GM12874 (cell line): ENCODE data around the gene AP2S1.

Experiments used
- TF ChIP-seq, protein P1 (sequence below): IDR thresholded peaks from 2 replicates; pipeline ENCODE4 v1.5.1; 2011; ENCODE audit warnings: low read depth, mild to moderate bottlenecking, control low read depth, low read length, moderate library complexity; ENCODE audit not compliant: insufficient read depth

AP2S1 gene

DNA sequence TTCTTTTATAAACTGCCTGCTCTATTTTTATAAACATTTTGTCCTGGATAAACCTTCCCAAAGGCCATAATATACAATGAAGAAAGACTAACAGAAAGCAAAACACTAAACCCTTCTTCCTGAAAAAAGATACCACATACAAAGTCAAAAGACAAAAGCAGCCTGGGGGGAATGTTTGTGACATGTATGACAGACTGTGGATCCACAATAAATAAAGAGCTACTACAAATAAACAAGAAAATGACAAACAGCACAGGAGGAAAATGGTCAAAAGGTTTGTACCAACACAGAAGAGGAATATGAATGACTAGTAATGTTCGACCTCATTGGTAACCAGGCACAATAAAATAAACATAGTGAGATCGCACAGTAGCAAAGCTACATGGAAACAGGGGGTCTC is 19.8 kb downstream of the AP2S1 start:
- TF ChIP-seq, protein P1, sequence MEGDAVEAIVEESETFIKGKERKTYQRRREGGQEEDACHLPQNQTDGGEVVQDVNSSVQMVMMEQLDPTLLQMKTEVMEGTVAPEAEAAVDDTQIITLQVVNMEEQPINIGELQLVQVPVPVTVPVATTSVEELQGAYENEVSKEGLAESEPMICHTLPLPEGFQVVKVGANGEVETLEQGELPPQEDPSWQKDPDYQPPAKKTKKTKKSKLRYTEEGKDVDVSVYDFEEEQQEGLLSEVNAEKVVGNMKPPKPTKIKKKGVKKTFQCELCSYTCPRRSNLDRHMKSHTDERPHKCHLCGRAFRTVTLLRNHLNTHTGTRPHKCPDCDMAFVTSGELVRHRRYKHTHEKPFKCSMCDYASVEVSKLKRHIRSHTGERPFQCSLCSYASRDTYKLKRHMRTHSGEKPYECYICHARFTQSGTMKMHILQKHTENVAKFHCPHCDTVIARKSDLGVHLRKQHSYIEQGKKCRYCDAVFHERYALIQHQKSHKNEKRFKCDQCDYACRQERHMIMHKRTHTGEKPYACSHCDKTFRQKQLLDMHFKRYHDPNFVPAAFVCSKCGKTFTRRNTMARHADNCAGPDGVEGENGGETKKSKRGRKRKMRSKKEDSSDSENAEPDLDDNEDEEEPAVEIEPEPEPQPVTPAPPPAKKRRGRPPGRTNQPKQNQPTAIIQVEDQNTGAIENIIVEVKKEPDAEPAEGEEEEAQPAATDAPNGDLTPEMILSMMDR = no peak

DNA sequence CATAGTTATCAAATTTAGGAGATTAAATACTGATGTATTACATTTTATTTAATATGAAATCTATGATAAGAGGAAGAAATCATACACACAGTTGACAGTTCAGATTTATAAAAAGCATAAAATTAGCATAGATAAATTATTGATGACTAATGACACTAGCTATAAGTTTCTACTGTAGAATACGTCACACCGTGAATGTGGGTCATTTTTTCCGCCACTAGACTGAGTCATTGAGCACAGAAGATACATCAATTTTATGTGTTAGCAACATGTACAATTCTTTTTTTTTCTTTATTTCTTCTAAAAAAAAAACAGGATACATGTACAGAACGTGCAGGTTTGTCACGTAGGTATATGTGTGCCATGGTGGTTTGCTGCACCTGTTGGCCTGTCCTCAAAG is 22.2 kb downstream of the AP2S1 start:
- TF ChIP-seq, protein P1 = no peak

DNA sequence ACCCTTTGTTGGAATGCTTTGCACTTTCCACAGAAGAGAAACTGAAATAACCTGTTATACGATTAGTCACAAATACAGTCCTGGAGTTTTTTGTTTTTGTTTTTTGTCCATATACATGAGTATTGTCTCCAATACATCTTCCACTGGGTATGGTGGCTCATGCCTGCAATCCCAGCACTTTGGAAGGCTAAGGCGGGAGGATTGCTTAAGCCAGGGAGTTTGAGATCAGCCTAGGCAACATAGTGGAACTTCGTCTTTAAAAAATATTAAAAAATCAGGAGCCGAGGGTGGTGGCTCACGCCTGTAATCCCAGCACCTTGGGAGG is 25.0 kb downstream of the AP2S1 start:
- TF ChIP-seq, protein P1 = no peak

DNA sequence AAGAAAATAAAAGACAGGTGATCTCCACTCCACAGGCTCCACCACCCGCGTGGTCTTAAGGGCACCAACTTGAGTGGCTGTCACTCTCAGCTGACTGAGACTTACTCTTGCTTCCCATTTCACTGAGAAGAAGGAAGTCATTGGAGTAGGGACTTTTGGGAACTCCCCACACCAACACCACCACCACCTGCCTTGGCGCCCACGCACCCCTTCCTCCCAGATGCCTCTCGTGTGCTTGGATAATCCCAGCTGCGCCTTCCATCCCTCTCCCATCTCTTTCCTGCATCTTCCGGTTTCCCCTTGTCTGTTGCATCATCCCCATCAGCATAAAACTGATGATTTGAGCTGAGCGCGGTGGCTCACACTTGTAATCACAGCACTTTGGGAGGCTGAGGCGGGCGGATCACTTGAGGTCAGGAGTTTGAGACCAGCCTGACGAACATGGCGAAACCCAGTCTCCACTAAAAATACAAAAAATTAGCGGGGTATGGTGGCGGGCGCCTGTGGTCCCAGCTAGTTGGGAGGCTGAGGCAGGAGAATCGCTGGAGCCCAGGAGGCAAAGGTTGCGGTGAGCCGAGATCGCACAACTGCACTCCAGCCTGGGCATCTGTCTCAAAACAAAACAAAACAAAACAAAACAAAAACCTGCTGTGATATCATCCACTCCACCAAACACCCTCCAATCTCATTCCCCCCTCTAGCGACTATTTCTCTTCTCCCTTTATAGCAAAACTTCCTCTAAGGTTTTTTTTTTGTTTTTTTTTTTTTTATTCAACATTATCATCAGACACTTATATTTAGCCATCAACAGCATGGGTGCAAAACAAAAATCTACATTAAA is 25.5 kb downstream of the AP2S1 start:
- TF ChIP-seq, protein P1 = no peak

DNA sequence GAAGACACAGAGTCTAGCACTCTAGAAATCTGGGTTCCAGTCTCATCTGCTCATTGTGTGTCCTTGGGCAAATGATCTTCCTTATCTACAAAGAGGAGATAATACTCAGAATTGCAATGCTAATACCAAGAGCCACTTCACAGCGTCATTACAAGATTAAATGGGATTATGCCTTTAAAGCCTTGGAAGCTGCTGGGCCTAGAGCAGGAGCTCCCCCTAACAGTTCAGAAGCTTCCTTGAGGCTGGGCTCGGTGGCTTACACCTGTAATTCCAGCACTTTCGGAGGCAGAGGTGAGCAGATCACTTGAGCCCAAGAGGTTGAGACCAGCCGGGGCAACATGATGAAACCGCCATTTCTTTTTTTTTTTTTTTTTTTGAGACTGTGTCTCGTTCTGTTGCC is 27.6 kb downstream of the AP2S1 start:
- TF ChIP-seq, protein P1 = no peak

DNA sequence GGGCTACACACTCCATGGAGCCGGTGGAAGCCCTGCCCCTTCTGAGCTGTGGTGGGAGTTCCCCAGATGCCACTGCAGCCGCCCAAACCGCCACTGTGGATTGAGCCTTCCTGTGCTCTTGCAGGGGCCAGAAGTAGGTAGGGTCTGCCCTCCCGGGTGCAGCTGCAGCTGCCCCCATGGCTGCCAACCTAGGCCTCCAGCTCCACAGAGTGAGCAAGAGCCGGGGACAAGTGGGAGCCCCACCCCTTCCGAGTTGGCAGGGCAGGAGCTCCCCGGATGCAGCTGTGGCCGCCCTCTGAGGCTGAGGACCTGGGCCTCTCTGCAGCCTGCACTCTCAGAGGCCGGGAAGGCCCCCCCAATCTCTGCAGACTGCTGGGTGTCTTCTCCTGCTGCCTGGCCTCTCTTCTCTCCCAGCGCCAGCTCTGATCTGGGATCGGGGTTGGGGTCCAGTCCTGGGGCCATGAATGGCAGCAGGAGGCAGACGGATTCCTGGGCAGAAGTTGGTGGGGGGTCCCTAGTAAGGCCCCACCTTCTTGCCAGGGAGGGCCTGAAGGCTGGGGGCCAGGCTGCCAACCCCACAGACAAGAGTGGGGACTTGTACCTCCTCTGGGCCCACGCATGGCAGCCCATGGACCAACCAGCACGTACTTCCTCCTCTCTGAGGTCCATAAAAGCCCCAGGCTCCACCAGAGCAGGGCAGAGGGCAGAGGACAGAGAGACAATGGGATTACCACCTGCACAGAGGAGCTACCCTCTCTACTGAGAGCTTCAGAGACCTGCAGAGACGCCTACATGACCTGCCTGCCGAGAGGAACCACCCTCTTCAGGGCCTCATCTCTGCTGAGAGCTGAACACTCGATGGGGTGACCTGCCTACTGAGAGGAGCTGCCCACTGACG is 28.9 kb downstream of the AP2S1 start:
- TF ChIP-seq, protein P1 = no peak

DNA sequence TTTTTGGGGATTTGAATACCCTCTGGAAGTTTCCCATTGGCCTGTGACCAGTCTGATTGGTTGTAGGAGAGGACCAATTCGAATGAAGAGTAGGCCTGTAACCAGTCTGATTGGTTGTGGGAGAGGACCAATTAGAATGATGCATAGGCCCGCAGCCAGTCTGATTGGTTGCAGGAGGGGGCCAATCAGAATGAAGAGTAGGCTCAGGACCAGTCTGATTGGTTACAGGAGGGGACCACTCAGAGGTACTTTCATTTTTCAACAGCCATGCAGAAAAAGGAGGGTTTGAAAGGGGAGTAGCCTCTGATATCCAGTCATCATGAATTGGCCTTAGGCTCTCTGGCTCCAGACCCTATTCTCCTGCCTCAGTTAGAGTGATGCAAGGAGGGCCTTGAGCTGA is 31.8 kb downstream of the AP2S1 start:
- TF ChIP-seq, protein P1 = no peak
